Hematopoietic multipotent progenitor cell treated with erythropoietin and hydrocortisone succinate and interleukin-3 and kit ligand, for 6 days (in vitro differentiated cells): Measurements from ENCODE around the gene CSE1L.
"Not testable (repeated sequence)": the region's sequence is repeated elsewhere in the genome, so short reads cannot be mapped to it uniquely, and the experiment has no call there.

ENCODE experiments used
- DNase-seq: peaks from one replicate; pipeline ENCODE4 v3.0.0-alpha.2; 2015

CSE1L gene

GRCh38 chr20:49074521-49074920 lies 28.4 kb downstream of the CSE1L start:
- DNase-seq: no peak

- DNase-seq: no peak
Observed at GRCh38 chr20:49078310-49078709, 32.2 kb downstream of the CSE1L start.

DNA sequence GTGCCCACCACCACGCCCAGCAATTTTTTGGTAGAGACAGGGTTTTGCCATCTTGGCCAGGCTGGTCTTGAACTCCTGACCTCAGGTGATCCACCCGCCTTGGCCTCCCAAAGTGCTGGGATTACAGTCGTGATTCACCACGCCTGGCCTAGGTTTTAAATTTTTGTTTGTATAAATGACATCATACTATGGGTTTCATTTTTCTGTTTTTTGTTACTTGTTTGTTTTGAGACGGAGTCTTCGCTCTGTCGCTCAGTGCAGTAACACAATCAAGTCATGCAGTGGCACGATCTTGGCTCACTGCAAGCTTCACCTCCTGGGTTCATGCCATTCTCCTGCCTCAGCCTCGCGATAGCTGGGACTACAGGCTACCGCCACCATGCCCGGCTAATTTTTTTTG lies 36.2 kb downstream of the CSE1L start:
- DNase-seq: not testable (repeated sequence)

- no peak for DNase-seq
Observed at GRCh38 chr20:49091104-49091503, 45.0 kb downstream of the CSE1L start.

DNA sequence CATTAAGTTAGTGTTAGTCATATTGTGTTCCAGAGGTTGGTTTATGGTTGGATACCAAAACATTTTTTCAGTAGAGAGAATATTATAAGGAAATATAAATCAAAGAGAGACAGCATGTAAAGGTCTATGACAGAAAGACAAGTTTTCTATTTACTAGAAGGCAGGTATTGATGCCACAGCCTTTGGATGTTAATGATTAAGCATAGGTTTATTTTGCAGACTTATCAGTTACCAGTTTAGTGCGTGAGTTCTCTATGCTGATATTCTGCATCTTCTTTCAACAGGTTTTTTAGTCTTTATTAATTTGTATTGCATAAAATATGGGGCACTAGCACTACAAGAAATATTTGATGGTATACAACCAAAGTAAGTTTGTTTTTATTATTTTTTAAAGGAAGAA lies 45.6 kb downstream of the CSE1L start:
- DNase-seq: no peak

- DNase-seq: no peak
Observed at GRCh38 chr20:49096203-49096730, 50.2 kb downstream of the CSE1L start.

DNA sequence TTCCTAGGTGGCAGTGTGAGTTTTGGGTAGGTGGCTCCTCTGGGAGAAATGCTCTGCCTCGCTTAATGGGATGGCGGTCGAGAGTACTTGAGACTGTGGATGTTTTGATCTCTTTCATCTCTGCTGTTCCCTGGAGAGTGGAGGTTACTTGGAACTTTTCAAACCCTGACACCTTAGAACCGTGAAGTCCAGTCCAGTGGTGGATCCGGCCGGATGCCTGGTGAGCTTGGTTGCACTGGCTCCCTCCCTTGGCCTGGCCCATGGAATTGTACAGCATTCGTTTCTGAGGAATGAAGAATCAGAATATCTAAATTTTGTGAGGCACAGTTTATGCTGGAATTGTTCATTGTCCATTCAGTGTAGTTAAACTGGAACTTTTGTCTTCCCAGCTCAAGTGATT lies 51.0 kb downstream of the CSE1L start:
- no peak for DNase-seq

DNA sequence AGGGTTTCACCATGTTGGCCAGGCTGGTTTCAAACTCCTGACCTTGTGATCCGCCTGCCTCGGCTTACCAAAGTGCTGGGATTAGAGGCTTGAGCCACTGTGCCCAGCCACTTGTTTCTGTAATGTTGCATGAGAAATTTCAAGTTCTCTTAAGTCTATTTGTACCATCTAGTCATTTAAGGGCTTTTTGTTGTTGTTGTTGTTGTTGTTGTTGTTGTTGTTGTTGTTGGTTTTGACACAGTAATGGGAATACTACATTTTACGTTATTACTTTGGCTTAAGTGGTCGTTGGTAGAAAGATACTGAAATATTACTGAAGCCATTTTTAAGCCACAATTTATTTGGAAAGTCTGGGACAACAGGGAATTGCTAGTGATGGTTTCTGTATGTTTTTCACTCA lies 52.0 kb downstream of the CSE1L start:
- DNase-seq: no peak

GRCh38 chr20:49099011-49099410 lies 52.9 kb downstream of the CSE1L start:
- DNase-seq: no peak

GRCh38 chr20:49100292-49100691 lies 54.2 kb downstream of the CSE1L start:
- DNase-seq: not testable (repeated sequence)

- peak; percentile 43 for DNase-seq
Observed at GRCh38 chr20:49100972-49101371, 54.9 kb downstream of the CSE1L start.

- DNase-seq: no peak
Observed at GRCh38 chr20:49103019-49103418, 56.9 kb downstream of the CSE1L start.

DNA sequence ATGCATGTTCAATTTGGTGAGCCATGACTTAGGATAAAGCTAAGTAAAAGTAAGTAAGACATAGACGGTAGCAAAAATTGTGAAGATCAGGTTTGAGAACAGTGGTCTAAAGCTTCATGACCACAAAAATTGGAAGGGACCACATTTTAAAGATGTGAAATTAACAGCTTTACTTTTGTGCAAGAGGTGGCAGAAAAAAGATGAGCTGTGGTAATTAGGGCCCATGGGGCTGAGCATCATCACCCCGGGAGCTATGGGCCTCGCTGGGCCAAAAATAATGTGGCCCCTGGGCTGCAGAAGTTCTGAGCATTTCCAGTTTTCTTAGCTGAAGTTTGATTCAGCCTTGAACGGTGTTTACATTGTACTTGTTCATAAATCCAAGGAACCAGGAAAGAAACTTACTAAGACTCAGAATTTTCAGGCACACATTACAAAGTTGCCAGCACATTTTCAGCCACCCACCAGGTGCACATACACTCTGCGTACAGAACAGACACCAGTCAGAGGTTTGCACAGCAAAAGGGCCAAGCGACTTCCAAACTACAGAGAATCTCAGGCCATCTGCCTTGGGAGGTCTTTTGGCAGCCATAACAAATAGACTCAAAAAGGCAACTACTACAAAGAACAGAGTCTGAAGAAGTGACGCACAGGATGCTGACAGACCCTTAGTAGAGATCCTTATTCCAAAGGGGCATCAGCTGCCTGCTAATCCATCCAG lies 57.7 kb downstream of the CSE1L start:
- DNase-seq: no peak

GRCh38 chr20:49104365-49104648 lies 58.2 kb downstream of the CSE1L start:
- DNase-seq: no peak

GRCh38 chr20:49104979-49105547 lies 59.0 kb downstream of the CSE1L start:
- not testable (repeated sequence) for DNase-seq

- no peak for DNase-seq
Observed at GRCh38 chr20:49106328-49106727, 60.2 kb downstream of the CSE1L start.

DNA sequence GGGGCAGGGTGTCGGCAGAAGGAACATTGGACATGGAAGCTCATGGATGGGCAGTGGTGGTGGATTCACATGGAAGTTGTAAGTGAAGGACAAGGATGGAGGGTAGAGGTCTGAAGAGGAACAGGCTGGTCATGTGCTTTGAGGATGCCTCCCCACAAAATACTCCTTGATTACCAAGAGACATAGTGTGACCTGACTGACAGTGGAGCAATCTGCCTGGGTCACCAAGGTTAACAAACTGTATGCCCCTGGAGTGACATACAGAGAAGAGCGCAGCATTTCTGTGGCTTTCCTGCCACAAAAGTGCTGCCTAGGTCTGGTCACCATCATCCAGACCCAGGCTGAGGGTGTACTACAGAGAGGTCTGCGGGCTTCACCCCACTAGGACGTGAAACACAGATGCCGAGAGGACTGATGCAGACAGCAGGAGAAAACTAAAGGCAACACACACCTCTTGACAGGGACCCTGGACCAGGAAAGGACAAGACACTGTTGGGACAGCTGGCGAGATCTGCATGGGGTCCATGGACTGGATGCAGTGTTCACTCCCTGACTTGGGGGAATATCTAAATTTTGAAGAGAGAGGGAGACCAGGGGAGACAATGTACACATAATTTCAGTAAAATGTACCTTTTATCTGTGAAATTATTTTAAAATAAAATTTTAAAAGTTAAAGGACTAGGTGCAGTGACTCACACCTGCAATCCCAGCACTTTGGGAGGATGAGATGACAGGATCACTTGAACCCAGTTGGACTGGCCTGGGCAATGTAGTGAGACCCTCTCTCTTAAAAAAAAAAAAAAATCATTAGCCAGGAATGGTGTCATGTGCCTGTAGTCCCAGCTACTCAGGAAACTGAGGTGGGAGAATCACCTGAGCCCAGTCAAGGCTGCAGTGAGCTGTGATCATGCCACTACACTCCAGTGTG lies 64.9 kb downstream of the CSE1L start:
- no peak for DNase-seq

DNA sequence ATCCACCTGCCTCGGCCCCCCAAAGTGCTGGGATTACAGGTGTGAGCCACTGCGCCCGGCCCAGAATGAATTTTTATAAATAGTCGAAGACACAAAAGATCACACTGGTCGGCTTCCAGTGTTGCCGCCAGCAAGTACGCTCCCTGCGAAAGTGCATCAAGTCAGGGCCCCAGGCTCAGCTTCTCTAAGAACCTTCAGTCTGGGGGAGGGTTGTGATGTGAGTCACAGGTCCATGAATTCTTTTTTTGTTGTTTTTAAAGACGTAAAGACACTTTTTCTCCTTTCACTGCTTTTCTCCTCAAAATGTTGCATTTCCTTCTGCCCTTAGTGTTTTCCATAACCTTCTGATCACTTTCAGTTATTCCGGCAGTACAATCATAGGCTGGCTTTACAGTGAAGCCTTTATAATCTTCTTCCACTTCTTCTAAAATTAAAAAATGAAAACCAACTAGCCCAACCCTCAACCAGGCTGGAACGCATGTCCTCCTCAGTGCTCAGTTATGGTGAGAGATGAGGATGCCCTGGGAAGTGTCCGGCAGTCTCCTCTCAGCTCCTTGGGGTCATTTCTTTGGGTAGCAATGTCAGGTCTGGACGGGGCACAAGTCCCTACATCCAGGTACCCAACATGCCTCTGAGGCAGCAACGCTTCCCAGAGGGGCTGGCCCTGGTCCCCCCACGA lies 66.6 kb downstream of the CSE1L start:
- no peak for DNase-seq

- no peak for DNase-seq
Observed at GRCh38 chr20:49115564-49115963, 69.5 kb downstream of the CSE1L start.

- no peak for DNase-seq
Observed at GRCh38 chr20:49118307-49118706, 72.2 kb downstream of the CSE1L start.

DNA sequence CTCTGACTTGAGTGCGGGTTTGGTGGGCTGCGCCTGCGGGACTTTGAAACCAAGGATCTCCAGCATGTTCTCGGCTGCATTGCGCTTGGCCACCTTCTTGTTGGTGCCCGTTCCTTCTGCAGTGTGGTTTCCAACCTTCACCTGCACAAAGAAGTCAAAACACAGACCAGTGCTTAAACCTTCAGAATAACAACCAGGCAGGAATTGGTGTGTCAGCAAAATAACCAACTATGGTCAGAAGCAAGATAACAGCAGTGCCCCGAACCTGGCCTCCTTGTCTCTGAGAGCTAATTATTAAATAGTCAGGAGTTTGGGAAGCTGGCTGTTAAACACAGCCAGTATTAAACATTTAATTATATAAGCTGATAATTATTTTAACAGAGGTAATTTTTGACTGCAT lies 73.9 kb downstream of the CSE1L start:
- DNase-seq: no peak

DNA sequence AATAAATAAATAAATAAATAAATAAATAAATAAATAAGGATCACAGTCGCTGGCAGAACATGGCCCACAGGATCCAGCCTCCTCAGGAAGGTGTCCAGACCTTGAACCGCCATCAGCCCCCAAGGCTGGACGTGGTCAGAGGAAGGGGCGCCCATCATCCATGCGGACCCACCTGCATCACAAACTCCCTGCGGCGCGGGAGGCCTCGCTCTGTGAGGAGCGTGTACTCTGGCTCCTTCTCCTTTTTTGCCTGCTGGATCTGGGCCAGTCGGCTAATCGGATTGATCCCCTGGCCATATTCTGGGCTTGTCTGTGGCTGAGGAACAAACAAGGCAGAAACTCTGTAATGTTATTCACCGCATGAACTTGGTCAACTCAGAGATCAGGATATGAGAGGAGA lies 76.8 kb downstream of the CSE1L start:
- DNase-seq: no peak

- no peak for DNase-seq
Observed at GRCh38 chr20:49123982-49124381, 77.9 kb downstream of the CSE1L start.
